UCSD-AML1 (cell line): ENCODE data around the gene RAB30.

ENCODE experiments used
- DNase-seq: peaks from one replicate; lab custom pipeline; 2025; ENCODE audit not compliant: unreplicated experiment; lab: John Stamatoyannopoulos, UW

The RAB30 gene

GRCh38 chr11:83070731-83071566, 748 bp downstream of the RAB30 start:
- DNase-seq: no peak

- DNase-seq: no peak
These were observed 1.5 kb downstream of the RAB30 start for GRCh38 chr11:83070044-83070701.

- no peak for DNase-seq
These were observed 2.2 kb downstream of the RAB30 start for GRCh38 chr11:83069441-83070043.

GRCh38 chr11:83068568-83068967, 3.1 kb downstream of the RAB30 start:
- DNase-seq: no peak

- no peak for DNase-seq
These were observed 7.7 kb downstream of the RAB30 start for GRCh38 chr11:83064011-83064410.

GRCh38 chr11:83063073-83063754, 8.5 kb downstream of the RAB30 start:
- no peak for DNase-seq

GRCh38 chr11:83061883-83062282, 9.8 kb downstream of the RAB30 start:
- no peak for DNase-seq

- no peak for DNase-seq
These were observed 10.7 kb downstream of the RAB30 start for GRCh38 chr11:83060965-83061364.

GRCh38 chr11:83057721-83058120, 14.0 kb downstream of the RAB30 start:
- DNase-seq: no peak

GRCh38 chr11:83056611-83057010, 15.1 kb downstream of the RAB30 start:
- DNase-seq: no peak

GRCh38 chr11:83056204-83056603, 15.5 kb downstream of the RAB30 start:
- no peak for DNase-seq

- DNase-seq: no peak
These were observed 16.8 kb downstream of the RAB30 start for GRCh38 chr11:83054904-83055380.

- no peak for DNase-seq
These were observed 17.7 kb downstream of the RAB30 start for GRCh38 chr11:83054001-83054400.

GRCh38 chr11:83051760-83052671, 19.7 kb downstream of the RAB30 start:
- no peak for DNase-seq

- DNase-seq: no peak
These were observed 24.0 kb downstream of the RAB30 start for GRCh38 chr11:83047515-83048225.

GRCh38 chr11:83046621-83047172, 25.0 kb downstream of the RAB30 start:
- DNase-seq: no peak

- no peak for DNase-seq
These were observed 26.6 kb downstream of the RAB30 start for GRCh38 chr11:83044958-83045712.

GRCh38 chr11:83042964-83043711, 28.6 kb downstream of the RAB30 start:
- no peak for DNase-seq
